Endothelial cell (in vitro differentiated cells): ENCODE data around the gene MYO7A. TPM values are rescaled to one million over a fixed set of nuclear protein-coding genes. Genes with fewer than 3 reads are reported as not detected.

Source experiments
- DNase-seq: peaks from one replicate; pipeline ENCODE4 v3.0.0; 2021; ENCODE audit warnings: low spot score
- H3K27ac Mint-ChIP-seq: one replicate; pipeline ENCODE4 v1.8.0; 2021; ENCODE audit warnings: mixed read lengths, inconsistent platforms; ENCODE audit not compliant: unreplicated experiment
- H3K27me3 Mint-ChIP-seq: one replicate; pipeline ENCODE4 v1.8.0; 2021; ENCODE audit warnings: mild to moderate bottlenecking, moderate library complexity, mixed read lengths, inconsistent platforms; ENCODE audit not compliant: unreplicated experiment
- H3K36me3 Mint-ChIP-seq: one replicate; pipeline ENCODE4 v1.8.0; 2021; ENCODE audit warnings: mild to moderate bottlenecking, low read depth, mixed read lengths, inconsistent platforms; ENCODE audit not compliant: unreplicated experiment
- H3K4me1 Mint-ChIP-seq: one replicate; pipeline ENCODE4 v1.8.0; 2021; ENCODE audit warnings: mild to moderate bottlenecking, mixed read lengths, inconsistent platforms; ENCODE audit not compliant: unreplicated experiment
- H3K4me3 Mint-ChIP-seq: one replicate; pipeline ENCODE4 v1.8.0; 2021; ENCODE audit warnings: mild to moderate bottlenecking, mixed read lengths, inconsistent platforms; ENCODE audit not compliant: unreplicated experiment
- H3K9me3 Mint-ChIP-seq: one replicate; pipeline ENCODE4 v1.8.0; 2021; ENCODE audit warnings: mixed read lengths, inconsistent platforms; ENCODE audit not compliant: unreplicated experiment
- total RNA-seq: library from RNA; stranded (reverse); fragmentation: NEBNext Ultra II Directional; extraction: Animal tissue kit (Norgen Biotek cat#: 25700); gene quantifications from one replicate; pipeline ENCODE4 v1.2.1, GENCODE V29; 2021; ENCODE audit not compliant: unreplicated experiment
- TF ChIP-seq, protein P1 (sequence below): fragments of 200-600 bp; sonication (generic); IDR thresholded peaks from one replicate; pipeline ENCODE4 v1.5.0; 2021; ENCODE audit warnings: antibody characterized with exemption; ENCODE audit not compliant: unreplicated experiment

Gene MYO7A
- total RNA-seq, 1 donor from 2014 or later = 18.3 TPM

DNA sequence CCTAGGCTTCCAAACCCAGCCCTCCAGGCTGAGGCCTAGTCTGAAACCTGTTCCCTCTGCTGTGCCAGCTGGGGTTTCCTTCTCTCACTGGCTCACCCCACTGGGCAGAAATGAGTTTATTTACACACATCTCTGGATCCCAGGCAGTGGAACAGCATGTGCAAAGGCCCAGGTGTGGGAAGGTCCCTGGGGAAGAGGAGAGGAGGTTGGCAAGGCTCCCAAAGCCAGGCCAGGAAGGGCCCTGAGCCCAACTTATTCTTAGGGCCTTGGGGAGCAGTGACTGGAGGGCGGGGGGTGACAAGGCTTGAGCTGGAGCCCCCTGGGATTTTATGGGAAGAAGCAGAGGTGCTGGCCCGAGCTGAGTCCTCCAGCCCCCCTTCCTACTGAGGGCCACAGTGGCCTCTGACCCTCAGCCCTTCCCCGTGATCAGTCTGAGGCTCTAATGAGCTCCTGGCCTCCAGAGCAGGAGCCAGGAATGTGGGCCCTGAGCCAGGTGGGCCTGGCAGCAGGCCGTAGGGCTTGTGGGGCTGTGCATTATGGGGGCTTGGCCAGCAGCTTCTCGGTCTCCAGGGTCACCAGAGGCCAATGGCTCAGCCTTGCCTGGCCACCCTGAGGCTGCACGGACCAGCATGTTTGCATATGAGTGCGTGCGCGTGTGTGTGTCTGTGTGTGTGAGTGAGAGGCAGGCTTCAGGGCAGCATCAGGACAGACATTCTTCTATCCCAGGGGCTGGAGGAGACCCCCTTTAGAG lies 2.9 kb downstream of the MYO7A start:
- H3K9me3 Mint-ChIP-seq = no peaks in the 10 kb centered on the region
- no peaks in the 10 kb centered on the region for H3K27me3 Mint-ChIP-seq
- peak overlapping the region; percentile 26 for H3K27ac Mint-ChIP-seq
- no peak for DNase-seq
- TF ChIP-seq, protein P1, sequence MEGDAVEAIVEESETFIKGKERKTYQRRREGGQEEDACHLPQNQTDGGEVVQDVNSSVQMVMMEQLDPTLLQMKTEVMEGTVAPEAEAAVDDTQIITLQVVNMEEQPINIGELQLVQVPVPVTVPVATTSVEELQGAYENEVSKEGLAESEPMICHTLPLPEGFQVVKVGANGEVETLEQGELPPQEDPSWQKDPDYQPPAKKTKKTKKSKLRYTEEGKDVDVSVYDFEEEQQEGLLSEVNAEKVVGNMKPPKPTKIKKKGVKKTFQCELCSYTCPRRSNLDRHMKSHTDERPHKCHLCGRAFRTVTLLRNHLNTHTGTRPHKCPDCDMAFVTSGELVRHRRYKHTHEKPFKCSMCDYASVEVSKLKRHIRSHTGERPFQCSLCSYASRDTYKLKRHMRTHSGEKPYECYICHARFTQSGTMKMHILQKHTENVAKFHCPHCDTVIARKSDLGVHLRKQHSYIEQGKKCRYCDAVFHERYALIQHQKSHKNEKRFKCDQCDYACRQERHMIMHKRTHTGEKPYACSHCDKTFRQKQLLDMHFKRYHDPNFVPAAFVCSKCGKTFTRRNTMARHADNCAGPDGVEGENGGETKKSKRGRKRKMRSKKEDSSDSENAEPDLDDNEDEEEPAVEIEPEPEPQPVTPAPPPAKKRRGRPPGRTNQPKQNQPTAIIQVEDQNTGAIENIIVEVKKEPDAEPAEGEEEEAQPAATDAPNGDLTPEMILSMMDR = no peak
- H3K4me1 Mint-ChIP-seq = peaks cover 17% of the 10 kb centered on the region
- H3K36me3 Mint-ChIP-seq = no peaks in the 10 kb centered on the region
- H3K4me3 Mint-ChIP-seq = no peak overlapping the region

DNA sequence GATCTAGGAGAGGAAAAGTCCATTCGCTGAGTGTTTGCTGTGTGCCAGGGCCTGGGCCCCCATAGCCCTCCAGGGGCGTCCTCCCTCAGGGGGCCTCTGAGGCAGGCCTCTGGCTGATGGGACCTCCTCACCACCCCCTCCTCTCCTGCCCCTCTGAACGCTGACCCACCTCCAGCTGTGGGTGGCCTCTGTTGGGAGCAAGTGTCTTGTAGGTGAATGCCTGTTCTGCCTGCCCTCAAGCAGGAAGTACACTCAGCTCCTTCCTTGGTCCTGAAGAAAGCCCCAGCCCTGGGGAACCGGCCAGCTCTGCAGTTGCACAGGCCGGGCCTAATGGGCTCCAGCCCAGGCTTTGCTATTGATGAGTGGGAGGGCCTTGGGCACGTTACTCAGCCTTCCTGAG lies 3.5 kb downstream of the MYO7A start:
- TF ChIP-seq, protein P1 = no peak
- Mint-ChIP-seq H3K4me1 (peaks cover 17% of the 10 kb centered on the region), H3K4me3 (no peak overlapping the region), H3K9me3 (no peaks in the 10 kb centered on the region), H3K27me3 (no peaks in the 10 kb centered on the region), H3K36me3 (no peaks in the 10 kb centered on the region), H3K27ac (no peak overlapping the region)
- no peak for DNase-seq

DNA sequence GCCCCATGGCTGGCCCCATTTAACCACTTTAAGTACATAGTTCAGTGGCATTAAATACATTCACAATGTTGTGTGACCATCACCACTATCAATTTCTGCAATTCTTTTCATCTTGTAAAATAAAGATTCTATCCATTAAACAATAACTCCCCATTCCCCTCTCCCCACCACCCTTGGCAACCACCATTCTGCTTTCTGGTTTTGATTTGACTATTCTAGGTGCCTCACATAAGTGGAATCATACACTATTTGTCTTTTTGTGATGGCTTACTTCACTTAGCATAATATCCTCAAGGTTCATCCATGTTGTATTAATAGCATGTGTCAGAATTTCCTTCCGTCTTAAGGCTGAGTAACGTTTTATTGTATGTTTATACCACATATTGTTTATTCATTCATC lies 7.0 kb downstream of the MYO7A start:
- DNase-seq = no peak
- H3K36me3 Mint-ChIP-seq = no peaks in the 10 kb centered on the region
- peaks cover 24% of the 10 kb centered on the region for H3K4me1 Mint-ChIP-seq
- no peaks in the 10 kb centered on the region for H3K9me3 Mint-ChIP-seq
- H3K4me3 Mint-ChIP-seq = no peak overlapping the region
- peaks cover 11% of the 10 kb centered on the region for H3K27me3 Mint-ChIP-seq
- no peak overlapping the region for H3K27ac Mint-ChIP-seq
- TF ChIP-seq, protein P1 = no peak

DNA sequence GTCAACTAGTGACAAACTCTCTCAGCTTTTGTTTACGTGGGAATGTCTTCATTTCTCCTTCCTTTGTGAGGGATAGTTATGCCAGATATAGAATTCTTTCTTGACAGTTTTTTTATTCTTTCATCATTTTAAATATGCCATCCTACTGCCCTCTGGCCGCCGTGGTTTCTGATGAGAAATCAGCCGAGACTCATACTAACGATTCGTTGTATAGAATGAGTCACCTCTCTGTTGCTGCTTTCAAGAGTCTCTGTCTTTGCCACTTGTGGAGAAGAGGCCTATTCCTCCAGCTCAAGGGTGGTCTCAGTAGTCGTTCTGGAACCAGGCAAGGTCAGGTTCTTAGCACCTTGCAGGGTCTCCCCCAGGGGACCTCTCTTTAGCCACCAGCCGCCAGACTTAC lies 8.0 kb downstream of the MYO7A start:
- TF ChIP-seq, protein P1 = no peak
- no peaks in the 10 kb centered on the region for H3K36me3 Mint-ChIP-seq
- no peak overlapping the region for H3K4me3 Mint-ChIP-seq
- H3K9me3 Mint-ChIP-seq = no peaks in the 10 kb centered on the region
- H3K27me3 Mint-ChIP-seq = peaks cover 11% of the 10 kb centered on the region
- peaks cover 32% of the 10 kb centered on the region for H3K4me1 Mint-ChIP-seq
- no peak for DNase-seq
- H3K27ac Mint-ChIP-seq = no peak overlapping the region

DNA sequence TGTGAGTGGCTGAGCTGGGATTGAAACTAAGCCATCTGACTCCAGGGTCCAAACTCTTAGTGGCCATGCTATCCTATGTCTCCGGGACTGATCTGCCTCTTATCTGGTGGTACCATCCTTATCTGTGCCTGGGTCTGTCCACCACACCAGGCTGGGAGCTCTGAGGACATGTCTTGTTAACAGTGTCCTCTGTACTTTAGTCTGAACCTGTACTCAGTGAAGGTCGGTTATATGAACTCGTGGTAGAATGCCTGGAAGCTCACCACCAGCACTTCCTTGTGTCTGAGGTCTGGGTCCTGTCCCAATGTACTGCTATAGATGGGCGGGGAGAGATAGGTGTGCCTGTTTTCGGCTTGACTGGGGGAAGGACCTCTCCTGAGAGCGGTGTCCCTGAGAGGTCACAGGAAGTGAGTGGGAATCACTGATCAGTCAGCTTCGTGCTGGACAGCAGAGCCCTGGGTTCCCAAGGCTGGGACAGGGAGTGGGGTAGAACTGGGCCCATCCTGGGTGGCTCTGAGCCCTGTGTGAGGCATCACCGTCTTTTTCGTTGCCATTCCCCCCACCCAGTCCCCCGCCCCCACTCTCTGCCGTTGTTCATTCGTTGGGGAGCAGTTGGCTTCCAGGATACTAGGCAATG lies 8.9 kb downstream of the MYO7A start:
- DNase-seq = no peak
- H3K36me3 Mint-ChIP-seq = no peaks in the 10 kb centered on the region
- no peak overlapping the region for H3K4me3 Mint-ChIP-seq
- TF ChIP-seq, protein P1 = no peak
- H3K27me3 Mint-ChIP-seq = peaks cover 11% of the 10 kb centered on the region
- no peak overlapping the region for H3K27ac Mint-ChIP-seq
- H3K9me3 Mint-ChIP-seq = no peaks in the 10 kb centered on the region
- peaks cover 30% of the 10 kb centered on the region for H3K4me1 Mint-ChIP-seq
